GM06990 (cell line): ENCODE data around the gene FAP.

ENCODE experiments used
- DNase-seq: peaks from one replicate; pipeline ENCODE4 v3.0.0-alpha.2; 2011; ENCODE audit not compliant: insufficient read length; ENCODE audit errors: extremely low read depth
- H3K27me3 ChIP-seq: replicated peaks from 2 replicates; pipeline ENCODE4 v1.6.0; 2011; ENCODE audit warnings: low read length; ENCODE audit not compliant: control insufficient read depth, insufficient read depth
- H3K36me3 ChIP-seq: 2 replicates; pipeline ENCODE4 v1.5.1; 2011; ENCODE audit warnings: low read length; ENCODE audit not compliant: control insufficient read depth, insufficient read depth
- H3K4me3 ChIP-seq: replicated peaks from 2 replicates; pipeline ENCODE4 v1.5.1; 2011; ENCODE audit warnings: low read depth, mild to moderate bottlenecking, control low read depth, low read length
- TF ChIP-seq, protein P1 (sequence below): IDR thresholded peaks from 2 replicates; pipeline ENCODE4 v1.5.1; 2011; ENCODE audit warnings: low read length, control low read depth, mild to moderate bottlenecking, inconsistent platforms; ENCODE audit not compliant: insufficient read depth, poor library complexity, severe bottlenecking

The FAP gene

DNA sequence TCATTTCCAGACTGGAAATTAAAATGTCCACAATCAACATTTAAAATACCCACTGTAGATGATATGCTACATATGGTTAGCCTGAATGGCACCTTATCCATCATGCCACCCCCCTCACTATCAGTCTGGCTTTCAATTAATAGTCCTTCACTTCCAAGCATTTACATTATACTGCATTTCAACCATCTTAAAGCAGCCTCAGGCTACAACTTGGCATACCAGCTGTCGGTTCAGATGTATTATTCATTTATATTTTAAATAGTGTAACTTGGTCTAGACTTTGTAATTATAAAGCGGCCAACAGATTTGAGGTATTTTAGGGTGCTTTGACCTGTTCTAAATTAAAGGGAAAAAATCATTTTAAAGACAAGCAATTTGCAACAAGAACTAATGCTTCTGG, 93.8 kb downstream of the FAP start:
- no peaks in the 10 kb centered on the region for H3K36me3 ChIP-seq
- DNase-seq = no peak
- H3K27me3 ChIP-seq = no peaks in the 10 kb centered on the region; the same call in 1 of the 2 replicates
- TF ChIP-seq, protein P1, sequence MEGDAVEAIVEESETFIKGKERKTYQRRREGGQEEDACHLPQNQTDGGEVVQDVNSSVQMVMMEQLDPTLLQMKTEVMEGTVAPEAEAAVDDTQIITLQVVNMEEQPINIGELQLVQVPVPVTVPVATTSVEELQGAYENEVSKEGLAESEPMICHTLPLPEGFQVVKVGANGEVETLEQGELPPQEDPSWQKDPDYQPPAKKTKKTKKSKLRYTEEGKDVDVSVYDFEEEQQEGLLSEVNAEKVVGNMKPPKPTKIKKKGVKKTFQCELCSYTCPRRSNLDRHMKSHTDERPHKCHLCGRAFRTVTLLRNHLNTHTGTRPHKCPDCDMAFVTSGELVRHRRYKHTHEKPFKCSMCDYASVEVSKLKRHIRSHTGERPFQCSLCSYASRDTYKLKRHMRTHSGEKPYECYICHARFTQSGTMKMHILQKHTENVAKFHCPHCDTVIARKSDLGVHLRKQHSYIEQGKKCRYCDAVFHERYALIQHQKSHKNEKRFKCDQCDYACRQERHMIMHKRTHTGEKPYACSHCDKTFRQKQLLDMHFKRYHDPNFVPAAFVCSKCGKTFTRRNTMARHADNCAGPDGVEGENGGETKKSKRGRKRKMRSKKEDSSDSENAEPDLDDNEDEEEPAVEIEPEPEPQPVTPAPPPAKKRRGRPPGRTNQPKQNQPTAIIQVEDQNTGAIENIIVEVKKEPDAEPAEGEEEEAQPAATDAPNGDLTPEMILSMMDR = no peak
- no peak overlapping the region for H3K4me3 ChIP-seq

DNA sequence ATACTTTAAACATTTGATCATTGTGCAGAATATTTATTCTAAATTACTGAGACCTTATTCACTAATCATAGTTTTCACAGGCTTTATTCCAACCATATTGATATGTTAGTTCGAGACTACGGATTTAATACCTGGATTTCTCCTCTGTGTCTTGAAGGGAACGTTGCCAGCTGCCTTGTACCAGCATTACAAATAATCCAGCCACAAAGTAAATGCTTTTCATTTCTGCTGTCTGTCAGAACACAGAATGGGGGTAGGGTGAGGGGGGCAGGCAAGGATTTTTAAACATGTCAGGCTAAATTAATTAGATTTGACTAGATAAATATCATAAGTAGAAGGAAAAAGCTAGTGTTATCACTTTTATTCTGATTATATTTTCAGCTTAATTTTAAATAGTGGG, 94.3 kb downstream of the FAP start:
- H3K4me3 ChIP-seq = no peak overlapping the region
- H3K27me3 ChIP-seq = no peaks in the 10 kb centered on the region; the same call in 1 of the 2 replicates
- DNase-seq = no peak
- TF ChIP-seq, protein P1 = no peak
- no peaks in the 10 kb centered on the region for H3K36me3 ChIP-seq

DNA sequence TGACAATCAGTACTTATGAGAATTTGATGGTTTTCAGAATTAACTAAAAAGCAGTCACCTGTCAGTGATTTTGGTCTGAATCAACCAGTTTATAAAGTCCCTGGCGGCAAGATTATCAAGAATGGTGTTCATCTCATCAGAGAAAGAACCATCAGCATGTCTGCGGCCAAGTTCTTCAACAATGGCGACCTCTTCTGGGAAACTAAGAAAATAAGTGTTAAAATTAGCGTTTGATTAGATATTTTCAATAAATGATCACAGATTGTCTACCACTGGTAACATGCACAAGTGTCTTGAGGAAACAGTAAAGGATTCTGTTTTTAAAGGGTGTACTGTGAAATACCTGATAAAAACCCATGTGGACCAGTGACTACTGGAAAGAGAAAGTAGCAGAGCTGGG, 99.3 kb downstream of the FAP start:
- no peak for DNase-seq
- H3K36me3 ChIP-seq = no peaks in the 10 kb centered on the region
- no peaks in the 10 kb centered on the region; the same call in 1 of the 2 replicates for H3K27me3 ChIP-seq
- TF ChIP-seq, protein P1 = no peak
- no peak overlapping the region for H3K4me3 ChIP-seq

DNA sequence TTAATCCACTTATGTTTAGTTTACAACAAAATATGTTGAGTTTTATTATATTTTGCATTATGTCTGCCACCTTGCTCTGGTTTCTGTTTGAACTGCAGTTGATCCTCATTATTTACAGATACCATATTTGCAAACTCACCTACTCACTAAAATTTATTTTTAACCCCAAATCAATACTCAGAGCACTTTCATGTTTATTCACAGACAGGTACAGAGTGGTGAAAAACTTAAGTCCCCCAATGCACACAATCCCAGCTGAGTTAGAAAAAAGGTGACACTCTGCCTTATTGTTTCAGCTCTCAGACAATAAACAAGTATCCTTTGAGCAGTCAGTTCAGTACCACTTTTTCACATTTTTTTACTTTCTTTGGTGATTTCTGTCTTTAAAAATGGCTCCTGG, 104.9 kb downstream of the FAP start:
- no peak for DNase-seq
- TF ChIP-seq, protein P1 = no peak
- Histone ChIP-seq H3K27me3 (no peaks in the 10 kb centered on the region), H3K36me3 (no peaks in the 10 kb centered on the region), H3K4me3 (no peak overlapping the region)

DNA sequence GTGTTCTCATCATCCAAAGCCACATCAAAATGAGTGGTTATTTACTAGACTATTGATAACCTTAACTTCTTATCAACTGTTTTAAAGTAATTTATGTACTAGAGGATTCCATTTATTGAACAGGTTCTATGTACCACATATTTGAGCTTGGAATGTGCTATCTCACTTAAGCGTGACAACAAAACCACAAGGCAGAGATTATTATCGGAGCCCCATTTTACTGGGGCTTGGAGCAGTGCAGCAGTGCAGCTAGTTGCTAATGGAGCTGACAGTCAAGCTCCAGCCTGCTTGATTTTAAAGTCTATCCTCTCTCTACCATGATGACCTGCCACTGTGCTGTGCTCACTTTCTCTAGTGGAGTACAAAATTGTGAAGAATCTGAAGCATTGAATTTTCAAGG, 115.8 kb downstream of the FAP start:
- no peak for DNase-seq
- H3K27me3 ChIP-seq = no peaks in the 10 kb centered on the region
- no peak overlapping the region for H3K4me3 ChIP-seq
- no peaks in the 10 kb centered on the region for H3K36me3 ChIP-seq
- TF ChIP-seq, protein P1 = no peak

DNA sequence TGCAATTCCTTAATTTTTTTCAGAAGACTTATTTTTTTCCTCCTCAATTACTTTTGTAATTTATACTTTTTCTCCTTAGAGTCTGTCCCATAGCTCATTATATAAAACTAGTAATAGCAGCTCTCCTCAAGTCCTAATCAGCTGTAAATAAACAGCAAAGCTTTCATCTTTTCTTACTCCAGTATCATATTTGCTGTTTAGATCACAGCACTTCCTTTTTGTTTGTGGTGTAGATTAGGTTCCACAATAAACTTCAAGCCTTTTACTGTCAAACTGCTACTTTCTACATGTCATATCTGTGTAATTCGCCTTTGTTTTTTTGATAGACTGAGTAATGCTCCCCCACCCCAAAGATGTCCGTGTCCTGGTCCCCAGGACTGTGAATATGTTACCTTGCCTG, 116.7 kb downstream of the FAP start:
- TF ChIP-seq, protein P1 = no peak
- Histone ChIP-seq H3K4me3 (no peak overlapping the region), H3K36me3 (no peaks in the 10 kb centered on the region), H3K27me3 (no peaks in the 10 kb centered on the region)
- DNase-seq = no peak
